NCI-H1930 (cell line): Measurements from ENCODE around the gene CCDC27.

Source experiments
- DNase-seq, 2 experiments: peaks; one replicate each; lab custom pipeline; 2025; lab: John Stamatoyannopoulos, UW

CCDC27 gene

DNA sequence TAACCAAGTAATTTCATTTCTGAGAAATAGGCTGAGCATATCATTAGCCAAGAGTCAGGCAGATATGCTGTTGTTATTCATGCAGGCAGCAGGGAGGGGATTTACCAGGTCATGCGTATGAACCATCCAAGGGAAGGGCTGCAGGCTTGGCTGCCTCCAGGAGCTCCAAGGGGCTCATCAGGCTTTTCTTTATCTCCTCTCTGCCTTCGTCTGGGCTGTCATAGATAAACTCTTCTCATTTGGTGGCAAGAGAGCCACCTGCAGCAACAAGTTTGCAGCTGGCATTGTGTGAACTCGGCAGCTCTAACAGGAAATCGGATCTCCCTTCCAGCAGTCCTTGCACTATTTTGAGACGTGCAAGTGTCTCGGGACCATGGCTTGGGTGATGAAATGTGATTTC lies 7.5 kb downstream of the CCDC27 start:
- no peak for DNase-seq

DNA sequence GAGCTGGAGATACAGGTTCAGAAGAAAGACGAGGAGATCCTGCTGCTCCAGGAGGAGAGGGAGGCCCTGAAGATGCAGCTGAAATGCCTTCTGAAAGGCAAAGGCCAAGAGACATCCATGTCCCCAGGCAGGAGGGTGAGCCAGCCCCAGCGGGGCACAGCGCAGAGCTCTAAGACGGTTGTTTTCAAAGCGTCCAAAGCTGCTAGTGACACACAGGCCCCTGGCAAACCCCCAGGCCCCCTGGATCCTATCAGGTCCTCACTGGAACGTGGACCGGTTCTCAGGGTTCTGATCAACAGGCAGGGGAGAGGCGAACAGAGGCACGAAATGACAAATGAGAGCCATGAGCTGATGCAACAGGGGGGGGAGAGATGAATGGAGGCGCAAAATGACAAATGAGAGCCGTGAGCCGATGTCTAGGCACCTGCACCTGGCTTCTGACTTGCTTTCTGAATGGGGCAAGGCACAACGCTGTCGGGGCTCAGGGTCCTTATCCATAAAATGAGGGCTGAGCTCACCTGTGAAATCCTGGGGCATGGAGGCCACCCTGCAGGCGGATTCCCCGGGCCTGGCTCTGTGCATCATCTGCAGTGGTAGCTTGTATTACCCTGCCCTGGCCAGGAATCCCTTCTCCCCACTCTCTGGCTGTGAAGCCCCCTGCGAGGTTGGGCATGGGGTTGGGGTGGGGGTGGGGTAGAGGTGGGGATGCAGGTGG lies 9.2 kb downstream of the CCDC27 start:
- no peak for DNase-seq

GRCh38 chr1:3762151-3762872 lies 10.1 kb downstream of the CCDC27 start:
- DNase-seq = no peak

DNA sequence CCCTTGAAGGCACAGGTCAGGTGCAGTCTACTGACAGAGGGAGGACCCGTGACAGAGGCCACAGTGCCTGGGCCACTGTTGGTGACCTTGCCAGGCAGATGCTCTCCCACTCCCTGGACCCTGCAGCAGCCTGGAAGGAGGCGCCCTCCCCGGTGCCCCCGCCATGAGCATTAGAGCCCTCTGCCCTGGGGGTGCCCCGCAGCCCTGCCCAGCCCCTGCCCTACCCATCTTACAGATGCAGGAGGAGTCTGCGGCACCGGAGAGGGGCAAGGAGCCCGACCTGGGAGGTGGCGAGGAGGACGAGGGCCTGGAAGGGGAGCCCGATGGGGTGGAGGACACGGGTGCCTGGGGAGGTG lies 10.6 kb downstream of the CCDC27 start:
- DNase-seq = no peak

GRCh38 chr1:3763351-3764125 lies 11.3 kb downstream of the CCDC27 start:
- DNase-seq = no peak

DNA sequence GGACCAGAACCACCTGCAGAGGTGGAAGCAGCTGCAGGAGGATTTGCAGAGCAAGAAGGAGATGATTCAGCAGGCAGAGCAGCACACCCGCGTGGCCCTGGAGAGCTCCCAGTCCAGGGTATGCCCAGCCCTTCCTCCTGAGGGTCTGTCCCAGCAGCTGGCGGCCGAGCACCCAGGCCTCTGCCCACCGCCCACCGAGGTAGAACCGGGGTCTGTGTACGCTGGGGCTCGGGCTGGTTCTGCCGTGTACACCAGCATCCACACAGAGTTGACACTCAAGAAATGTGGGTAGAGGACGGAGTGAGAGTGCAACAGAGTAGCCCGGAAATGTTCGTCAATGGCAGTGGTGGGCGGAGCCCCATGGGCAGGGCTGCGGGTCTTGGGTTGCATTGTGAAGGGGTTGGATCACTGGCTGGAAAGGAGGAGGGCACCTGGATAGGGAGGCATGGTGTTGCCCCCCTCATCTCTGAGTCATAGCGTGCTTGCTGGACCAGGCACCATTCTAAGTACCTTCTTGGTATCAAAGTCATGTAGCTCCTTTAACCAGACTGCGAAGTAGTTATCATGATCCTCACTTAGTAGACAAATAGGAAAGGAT lies 15.2 kb downstream of the CCDC27 start:
- DNase-seq = no peak

- DNase-seq = no peak
Measured at GRCh38 chr1:3768811-3769390, 16.7 kb downstream of the CCDC27 start.

DNA sequence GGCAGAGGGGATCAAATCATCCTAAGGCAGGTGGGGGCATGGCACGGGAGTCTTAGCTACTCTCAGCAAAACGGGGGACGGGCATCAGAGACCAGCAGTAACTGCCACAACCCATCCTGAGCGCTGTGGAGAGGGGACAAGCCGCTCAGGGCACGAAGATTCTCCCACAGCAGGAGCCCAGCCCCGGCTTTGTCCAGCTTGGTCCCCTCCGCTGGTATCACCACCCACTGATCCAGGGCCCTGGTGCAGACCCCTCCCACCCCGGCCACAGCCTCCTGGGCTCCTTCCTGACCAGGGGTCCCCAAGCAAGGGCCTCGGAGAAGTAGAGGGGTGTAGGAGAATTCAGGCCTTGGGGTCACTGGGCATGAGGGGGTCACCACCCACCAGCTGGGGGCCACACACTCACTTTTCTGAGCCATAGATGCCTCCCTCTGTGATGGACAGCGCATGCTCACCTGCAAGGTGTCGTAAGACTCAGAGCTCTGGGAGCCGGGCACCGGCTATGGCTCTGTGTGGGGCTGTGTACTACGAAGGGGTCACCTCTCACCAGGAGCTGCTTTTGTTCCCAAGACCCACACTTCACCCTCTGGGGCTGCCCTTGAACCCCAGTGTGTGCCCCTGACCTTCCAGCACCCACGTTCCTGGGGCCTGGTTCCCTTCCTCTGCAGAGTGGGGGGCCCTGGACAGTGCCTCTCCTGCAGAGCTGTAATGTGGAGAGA lies 18.0 kb downstream of the CCDC27 start:
- no peak for DNase-seq

- DNase-seq = no peak
Measured at GRCh38 chr1:3771108-3772026, 19.1 kb downstream of the CCDC27 start.

DNA sequence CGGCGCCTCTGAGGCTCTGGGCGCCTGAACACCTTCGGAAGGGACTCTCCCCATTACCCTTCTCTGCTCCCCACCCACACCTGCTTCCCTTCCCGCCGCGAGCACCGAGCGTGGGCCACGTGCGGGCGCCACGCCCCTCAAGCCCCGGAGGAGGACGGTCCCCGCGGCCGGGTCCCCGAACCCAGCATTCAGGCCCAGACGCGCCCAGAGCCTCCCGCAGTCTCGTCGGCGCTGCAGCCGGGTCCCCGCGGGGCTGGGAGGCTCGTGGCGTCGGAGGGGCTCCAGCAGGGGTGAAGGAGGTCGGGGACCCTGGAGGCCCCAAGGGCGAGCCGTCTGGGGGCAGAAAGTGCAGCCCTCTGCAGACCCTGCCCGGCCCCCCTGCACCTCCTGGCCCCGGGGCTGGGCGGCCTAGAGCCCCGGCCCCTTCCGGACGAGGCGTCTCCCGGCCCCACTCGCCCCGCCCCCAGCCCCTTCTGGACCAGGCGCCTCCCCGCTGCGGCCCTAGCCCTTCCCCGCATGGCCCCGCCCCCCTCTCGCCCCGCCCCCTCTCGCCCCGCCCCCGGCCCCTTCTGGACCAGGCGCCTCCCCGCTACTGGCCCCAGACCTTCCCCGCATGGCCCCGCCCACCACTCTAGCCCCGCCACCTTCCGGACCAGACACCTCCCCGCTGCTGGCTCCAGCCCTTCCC lies 19.9 kb downstream of the CCDC27 start:
- peak; percentile 47 to 50 for DNase-seq

DNA sequence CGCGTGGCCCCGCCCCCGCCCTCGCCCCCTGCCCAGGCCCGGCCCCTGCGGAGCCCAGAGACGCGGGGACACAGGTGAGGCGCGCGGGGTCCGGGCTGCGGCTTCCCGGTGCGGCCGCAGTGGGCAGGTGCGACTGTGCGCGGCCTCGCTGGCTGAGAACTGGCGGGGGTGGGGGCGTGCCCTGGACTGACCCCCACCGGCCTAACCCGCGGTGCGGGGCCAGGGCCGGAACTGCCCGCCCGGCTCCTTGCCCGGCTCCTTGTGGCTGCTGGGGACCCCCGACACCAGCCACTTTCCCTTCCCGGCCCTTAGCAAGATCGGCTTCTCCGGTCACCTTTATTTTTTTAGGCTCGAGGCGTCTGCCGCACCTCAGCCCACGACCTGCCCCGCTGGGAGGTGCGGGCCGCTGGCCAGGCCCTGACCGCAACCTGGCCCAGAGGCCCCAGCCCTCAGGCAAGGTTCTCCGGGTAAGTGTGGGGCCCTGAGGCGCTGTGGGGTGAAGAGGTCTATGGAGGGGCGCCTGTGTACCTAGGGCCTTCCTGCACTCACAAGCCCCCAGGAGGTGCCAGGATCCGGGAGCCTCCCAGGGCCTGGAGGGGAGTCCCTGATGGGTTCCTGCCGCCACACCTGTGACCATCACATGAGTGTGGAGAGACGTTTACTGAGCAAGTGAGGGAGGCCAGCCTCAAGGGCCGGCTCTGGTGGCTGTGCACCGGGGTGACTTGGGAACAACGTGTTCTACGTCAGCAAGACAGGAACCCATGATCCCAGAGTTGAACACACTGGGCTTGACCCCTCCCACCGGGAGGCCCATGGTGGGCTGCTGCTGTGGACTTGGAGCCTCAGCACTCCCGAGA lies 20.7 kb downstream of the CCDC27 start, which contains the start of gene SMIM1:
Gene SMIM1, plus strand, starts transcription at position 35 of the 857 bp plus-strand sequence. CDS start 2,625 bp downstream, outside the sequence.
- DNase-seq = no peak

GRCh38 chr1:3773572-3774275 lies 21.5 kb downstream of the CCDC27 start:
- DNase-seq = no peak

DNA sequence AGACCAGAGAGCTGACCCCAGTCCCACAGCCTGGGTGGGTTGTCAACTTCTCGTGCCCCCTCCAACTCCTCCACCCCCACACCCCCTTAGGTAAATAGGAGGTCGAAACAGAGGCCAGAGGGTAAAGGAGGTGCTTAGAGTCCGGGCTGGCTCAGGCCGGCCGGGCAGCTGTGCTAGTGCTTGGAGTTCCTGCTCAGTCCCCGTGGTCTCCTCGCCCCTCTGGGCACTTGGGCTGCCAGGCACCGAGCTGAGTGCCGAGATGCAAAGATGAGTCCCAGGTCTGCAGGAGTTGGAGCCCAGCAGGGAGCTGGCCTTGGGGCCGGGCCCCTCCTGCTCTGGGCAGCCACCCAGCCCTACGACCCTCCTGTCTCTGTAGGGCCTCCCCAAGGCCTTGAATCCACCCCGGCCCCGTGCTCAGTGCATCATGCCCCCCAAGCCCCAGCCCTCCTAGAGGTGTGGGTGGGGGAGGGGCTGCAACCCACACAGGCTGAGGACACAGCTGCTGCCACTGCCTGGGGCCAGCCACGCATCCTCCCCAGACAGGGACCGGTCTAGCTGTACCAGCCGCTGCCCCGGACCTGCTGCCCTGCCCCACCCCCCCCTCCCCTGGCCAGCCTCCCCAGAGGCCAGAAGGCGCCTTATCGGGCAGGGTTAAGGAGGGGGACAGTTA lies 22.2 kb downstream of the CCDC27 start:
- no peak for DNase-seq

GRCh38 chr1:3774946-3775489 lies 22.8 kb downstream of the CCDC27 start:
- DNase-seq = no peak

GRCh38 chr1:3775490-3776230 lies 23.4 kb downstream of the CCDC27 start:
- DNase-seq = peak; percentile 61 to 65

GRCh38 chr1:3776231-3776961 lies 24.1 kb downstream of the CCDC27 start:
- no peak for DNase-seq
